Measurements from ENCODE around the gene EVA1C.
"Not testable (repeated sequence)": the region's sequence is repeated elsewhere in the genome, so short reads cannot be mapped to it uniquely, and the experiment has no call there.

EVA1C gene

DNA sequence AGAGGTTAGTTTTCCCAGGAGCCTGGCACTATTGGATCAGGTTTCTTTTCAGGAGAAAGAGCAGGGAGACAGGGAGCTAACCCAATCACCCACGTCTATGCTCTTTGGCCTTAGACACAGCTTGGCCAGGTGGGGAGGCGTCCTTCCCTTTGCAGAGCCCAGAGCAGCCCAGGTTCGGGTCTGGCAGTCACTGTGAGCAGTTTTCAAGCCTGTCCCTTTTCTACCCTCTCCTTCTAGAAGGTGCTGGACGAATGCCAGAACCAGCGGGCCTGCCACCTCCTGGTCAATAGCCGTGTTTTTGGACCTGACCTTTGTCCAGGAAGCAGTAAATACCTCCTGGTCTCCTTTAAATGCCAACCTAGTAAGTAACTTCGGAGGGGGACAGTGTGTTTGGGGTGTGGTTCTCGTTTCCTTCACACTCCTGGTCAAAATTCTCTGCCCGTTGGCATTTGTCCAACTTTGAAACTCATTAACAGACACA lies 44.9 kb downstream of the EVA1C start:
- in situ Hi-C loops (cut with MboI; ENCODE audit: low pct_unique_long_range_greater_than_20kb, low sequenced_read_pairs, unreplicated experiment): no loop called here
- no peak for DNase-seq (ENCODE audit: low spot score)
- TF ChIP-seq, protein P1, sequence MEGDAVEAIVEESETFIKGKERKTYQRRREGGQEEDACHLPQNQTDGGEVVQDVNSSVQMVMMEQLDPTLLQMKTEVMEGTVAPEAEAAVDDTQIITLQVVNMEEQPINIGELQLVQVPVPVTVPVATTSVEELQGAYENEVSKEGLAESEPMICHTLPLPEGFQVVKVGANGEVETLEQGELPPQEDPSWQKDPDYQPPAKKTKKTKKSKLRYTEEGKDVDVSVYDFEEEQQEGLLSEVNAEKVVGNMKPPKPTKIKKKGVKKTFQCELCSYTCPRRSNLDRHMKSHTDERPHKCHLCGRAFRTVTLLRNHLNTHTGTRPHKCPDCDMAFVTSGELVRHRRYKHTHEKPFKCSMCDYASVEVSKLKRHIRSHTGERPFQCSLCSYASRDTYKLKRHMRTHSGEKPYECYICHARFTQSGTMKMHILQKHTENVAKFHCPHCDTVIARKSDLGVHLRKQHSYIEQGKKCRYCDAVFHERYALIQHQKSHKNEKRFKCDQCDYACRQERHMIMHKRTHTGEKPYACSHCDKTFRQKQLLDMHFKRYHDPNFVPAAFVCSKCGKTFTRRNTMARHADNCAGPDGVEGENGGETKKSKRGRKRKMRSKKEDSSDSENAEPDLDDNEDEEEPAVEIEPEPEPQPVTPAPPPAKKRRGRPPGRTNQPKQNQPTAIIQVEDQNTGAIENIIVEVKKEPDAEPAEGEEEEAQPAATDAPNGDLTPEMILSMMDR (IDR thresholded peaks at IDR 0.05; ENCODE audit: extremely low read depth, insufficient read depth, missing control alignments): no peak

DNA sequence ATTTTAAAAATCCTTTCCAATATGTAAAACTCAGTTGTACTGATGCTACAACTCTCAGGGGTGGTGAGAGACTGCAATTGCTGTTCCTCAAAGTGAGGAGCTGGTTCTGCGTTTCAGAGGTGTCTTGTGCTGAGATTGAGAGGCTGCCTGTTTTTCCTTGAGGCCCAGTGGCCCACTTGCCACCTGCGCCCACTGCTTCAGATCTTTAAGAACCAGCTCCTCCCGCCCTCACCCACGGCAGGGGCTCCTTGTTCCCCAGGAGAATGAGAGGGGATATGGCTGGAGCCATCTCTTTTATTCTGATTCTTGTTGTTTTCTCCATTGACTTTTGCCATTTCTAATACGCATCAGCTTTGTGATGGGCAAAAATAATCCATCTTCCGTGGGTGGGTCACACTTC lies 45.5 kb downstream of the EVA1C start:
- no peak for DNase-seq (ENCODE audit: low spot score)
- in situ Hi-C loops (cut with MboI; ENCODE audit: low pct_unique_long_range_greater_than_20kb, low sequenced_read_pairs, unreplicated experiment): no loop called here
- TF ChIP-seq, protein P1 (IDR thresholded peaks at IDR 0.05; ENCODE audit: extremely low read depth, insufficient read depth, missing control alignments): no peak

DNA sequence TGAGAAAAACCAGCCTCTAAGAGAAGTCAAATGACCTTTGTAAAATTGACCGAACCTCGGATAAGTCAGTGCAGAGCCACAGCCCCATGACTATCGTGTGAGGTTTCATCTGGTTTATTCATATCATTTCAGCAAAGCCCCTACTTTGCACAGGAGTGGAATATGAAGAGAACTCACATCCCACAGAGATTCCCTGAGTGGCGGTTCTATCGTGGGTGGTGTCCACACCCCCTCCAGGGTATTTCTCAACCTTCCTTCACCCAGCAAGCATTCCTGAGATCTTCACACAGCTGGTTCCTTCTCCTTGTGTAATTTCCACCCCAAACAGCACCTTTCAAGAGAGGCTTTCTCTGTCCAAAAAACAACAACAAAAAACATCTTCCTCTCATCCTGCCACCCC lies 47.5 kb downstream of the EVA1C start:
- in situ Hi-C loops (cut with MboI; ENCODE audit: low pct_unique_long_range_greater_than_20kb, low sequenced_read_pairs, unreplicated experiment): no loop called here
- TF ChIP-seq, protein P1 (IDR thresholded peaks at IDR 0.05; ENCODE audit: extremely low read depth, insufficient read depth, missing control alignments): no peak

DNA sequence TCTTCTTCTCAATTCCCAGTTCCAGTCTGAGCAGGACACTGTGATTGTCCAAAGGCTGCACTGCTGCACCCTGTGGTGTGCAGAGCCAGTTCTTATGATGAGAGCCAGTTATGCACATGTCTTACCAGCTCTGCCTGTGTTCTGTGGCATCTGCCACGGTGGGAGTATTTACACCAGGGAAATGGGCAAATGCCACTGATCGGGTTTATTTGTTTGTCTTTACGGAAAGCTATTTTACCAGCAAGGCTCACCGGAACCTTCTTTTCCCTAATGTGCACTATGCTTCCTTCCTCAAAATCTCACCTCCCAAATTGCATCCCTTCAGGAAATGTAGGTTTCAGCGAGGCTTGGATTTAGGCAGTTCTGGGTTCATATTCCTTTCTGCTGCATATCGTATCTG lies 49.0 kb downstream of the EVA1C start:
- DNase-seq (ENCODE audit: low spot score): no peak
- TF ChIP-seq, protein P1 (IDR thresholded peaks at IDR 0.05; ENCODE audit: extremely low read depth, insufficient read depth, missing control alignments): no peak
- in situ Hi-C loops (cut with MboI; ENCODE audit: low pct_unique_long_range_greater_than_20kb, low sequenced_read_pairs, unreplicated experiment): no loop called here

More for the DNA sequence above, 47.5 kb downstream of the EVA1C start:
- no peak for DNase-seq (ENCODE audit: low spot score)

DNA sequence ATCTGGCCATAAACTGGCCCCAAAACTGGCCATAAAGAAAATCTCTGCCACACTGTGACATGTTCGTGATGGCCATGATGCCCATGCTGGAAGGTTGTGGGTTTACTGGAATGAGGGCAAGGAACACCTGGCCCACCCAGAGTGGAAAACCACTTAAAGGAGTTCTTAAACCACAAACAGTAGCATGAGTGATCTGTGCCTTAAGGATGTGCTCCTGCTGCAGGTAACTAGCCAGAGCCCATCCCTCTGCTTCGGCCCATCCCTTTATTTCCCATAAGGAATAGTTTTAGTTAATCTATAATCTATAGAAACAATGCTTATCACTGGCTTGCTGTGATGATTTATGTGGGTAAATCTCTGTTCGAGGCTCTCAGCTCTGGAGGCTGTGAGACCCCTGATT lies 50.1 kb downstream of the EVA1C start:
- DNase-seq (ENCODE audit: low spot score); in situ Hi-C loops (cut with MboI; ENCODE audit: low pct_unique_long_range_greater_than_20kb, low sequenced_read_pairs, unreplicated experiment): not testable (repeated sequence)

DNA sequence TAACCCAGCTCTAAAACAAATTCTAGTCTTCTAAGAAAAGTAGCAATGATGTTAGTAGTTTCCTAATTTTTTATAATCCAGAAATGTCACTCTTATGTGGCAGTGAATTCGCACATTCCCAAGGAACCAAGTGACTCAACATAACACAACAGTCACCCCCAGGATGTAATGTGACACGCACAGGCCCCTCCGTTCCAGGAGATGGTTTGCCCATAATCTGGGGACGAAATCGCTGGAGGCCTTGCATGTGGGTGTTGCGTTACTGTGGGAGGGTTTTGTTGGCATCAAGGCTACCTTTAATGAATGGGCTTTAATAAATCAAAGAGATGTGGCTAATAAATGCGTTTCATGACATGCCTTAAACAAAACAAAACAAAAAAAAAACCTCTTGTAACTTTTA lies 50.9 kb downstream of the EVA1C start:
- in situ Hi-C loops (cut with MboI; ENCODE audit: low pct_unique_long_range_greater_than_20kb, low sequenced_read_pairs, unreplicated experiment): no loop called here
- TF ChIP-seq, protein P1 (IDR thresholded peaks at IDR 0.05; ENCODE audit: extremely low read depth, insufficient read depth, missing control alignments): no peak
- DNase-seq (ENCODE audit: low spot score): no peak

DNA sequence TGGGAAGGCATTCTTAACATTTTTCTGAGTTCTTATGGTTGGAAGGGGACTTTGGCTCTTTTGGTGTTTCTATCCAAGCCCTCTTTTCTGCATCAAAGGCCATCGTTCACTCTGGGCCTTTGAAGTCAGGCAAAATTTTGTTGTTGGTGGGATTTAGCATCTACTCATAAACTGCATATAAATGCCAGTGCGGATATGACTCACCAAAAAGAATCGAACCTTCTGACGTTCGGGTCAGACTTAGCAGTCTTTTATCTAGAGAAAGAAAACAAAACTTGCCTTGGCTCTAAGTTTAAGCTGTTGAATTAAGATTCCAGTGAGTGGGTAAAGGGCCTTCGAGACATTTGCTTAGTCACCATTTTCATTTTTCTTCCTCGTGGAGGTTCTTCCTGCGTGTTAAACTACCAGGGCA lies 51.4 kb downstream of the EVA1C start:
- in situ Hi-C loops (cut with MboI; ENCODE audit: low pct_unique_long_range_greater_than_20kb, low sequenced_read_pairs, unreplicated experiment): no loop called here
- DNase-seq (ENCODE audit: low spot score): no peak
- TF ChIP-seq, protein P1 (IDR thresholded peaks at IDR 0.05; ENCODE audit: extremely low read depth, insufficient read depth, missing control alignments): no peak

All from GM13977 (cell line).